OCI-LY1 (cell line): Measurements from ENCODE around the gene CHST11.

Source experiments
- CTCF ChIP-seq: fragments of 200-600 bp; sonication (generic), shearing (Covaris generic); IDR thresholded peaks from 2 replicates; pipeline ENCODE4 v1.5.1; 2017; ENCODE audit warnings: mild to moderate bottlenecking, antibody characterized with exemption, low read length, moderate library complexity, mixed read lengths
- EZH2 ChIP-seq: fragments of 200-600 bp; sonication (generic), shearing (Covaris generic); IDR thresholded peaks from 2 replicates; pipeline ENCODE4 v1.8.0; 2017; ENCODE audit warnings: borderline replicate concordance, mixed run types, mild to moderate bottlenecking, antibody characterized with exemption, low read length, moderate library complexity, mixed read lengths

GRCh38 chr12:104576980-104577580 lies 120.3 kb downstream of the CHST11 start:
- no peak for TF ChIP-seq CTCF
- TF ChIP-seq EZH2 = no peak
